Ishikawa (cell line): ENCODE data around the gene PROCA1.
A peak's percentile ranks its signal among the peaks of the same experiment; 100 is the strongest.

Experiments
- CEBPB ChIP-seq: IDR thresholded peaks from 2 replicates; pipeline ENCODE4 v1.6.1; 2012
- CREB1 ChIP-seq: IDR thresholded peaks from 2 replicates; pipeline ENCODE4 v1.6.1; 2012; ENCODE audit warnings: low read depth
- EGR1 ChIP-seq: IDR thresholded peaks from 2 replicates; pipeline ENCODE4 v1.6.1; 2012
- EP300 ChIP-seq: IDR thresholded peaks from 2 replicates; pipeline ENCODE4 v1.6.1; 2012; ENCODE audit warnings: borderline replicate concordance
- FOXM1 ChIP-seq: IDR thresholded peaks from 2 replicates; pipeline ENCODE4 v1.6.1; 2012; ENCODE audit warnings: low read depth, borderline replicate concordance
- NFIC ChIP-seq: IDR thresholded peaks from 2 replicates; pipeline ENCODE4 v1.6.1; 2012
- RAD21 ChIP-seq: IDR thresholded peaks from 2 replicates; pipeline ENCODE4 v1.6.1; 2012; ENCODE audit warnings: low read depth
- TAF1 ChIP-seq: IDR thresholded peaks from 2 replicates; pipeline ENCODE4 v1.6.1; 2012; ENCODE audit warnings: low read depth, mild to moderate bottlenecking
- TCF12 ChIP-seq: IDR thresholded peaks from 2 replicates; pipeline ENCODE4 v1.6.1; 2012; ENCODE audit warnings: low read depth
- TEAD4 ChIP-seq: IDR thresholded peaks from 2 replicates; pipeline ENCODE4 v1.6.1; 2012
- YY1 ChIP-seq: IDR thresholded peaks from 2 replicates; pipeline ENCODE4 v1.6.1; 2012; ENCODE audit warnings: low read depth
- ZBTB7A ChIP-seq: IDR thresholded peaks from 2 replicates; pipeline ENCODE4 v1.6.1; 2012; ENCODE audit warnings: low read depth
- TF ChIP-seq, protein P1 (sequence below): IDR thresholded peaks from 2 replicates; pipeline ENCODE4 v1.6.1; 2012
- TF ChIP-seq, protein P2 (sequence below): IDR thresholded peaks from 2 replicates; pipeline ENCODE4 v1.6.1; 2012; ENCODE audit warnings: low read depth, mild to moderate bottlenecking
- TF ChIP-seq, protein P3 (sequence below): IDR thresholded peaks from 2 replicates; pipeline ENCODE4 v1.6.1; 2012

PROCA1 gene

DNA sequence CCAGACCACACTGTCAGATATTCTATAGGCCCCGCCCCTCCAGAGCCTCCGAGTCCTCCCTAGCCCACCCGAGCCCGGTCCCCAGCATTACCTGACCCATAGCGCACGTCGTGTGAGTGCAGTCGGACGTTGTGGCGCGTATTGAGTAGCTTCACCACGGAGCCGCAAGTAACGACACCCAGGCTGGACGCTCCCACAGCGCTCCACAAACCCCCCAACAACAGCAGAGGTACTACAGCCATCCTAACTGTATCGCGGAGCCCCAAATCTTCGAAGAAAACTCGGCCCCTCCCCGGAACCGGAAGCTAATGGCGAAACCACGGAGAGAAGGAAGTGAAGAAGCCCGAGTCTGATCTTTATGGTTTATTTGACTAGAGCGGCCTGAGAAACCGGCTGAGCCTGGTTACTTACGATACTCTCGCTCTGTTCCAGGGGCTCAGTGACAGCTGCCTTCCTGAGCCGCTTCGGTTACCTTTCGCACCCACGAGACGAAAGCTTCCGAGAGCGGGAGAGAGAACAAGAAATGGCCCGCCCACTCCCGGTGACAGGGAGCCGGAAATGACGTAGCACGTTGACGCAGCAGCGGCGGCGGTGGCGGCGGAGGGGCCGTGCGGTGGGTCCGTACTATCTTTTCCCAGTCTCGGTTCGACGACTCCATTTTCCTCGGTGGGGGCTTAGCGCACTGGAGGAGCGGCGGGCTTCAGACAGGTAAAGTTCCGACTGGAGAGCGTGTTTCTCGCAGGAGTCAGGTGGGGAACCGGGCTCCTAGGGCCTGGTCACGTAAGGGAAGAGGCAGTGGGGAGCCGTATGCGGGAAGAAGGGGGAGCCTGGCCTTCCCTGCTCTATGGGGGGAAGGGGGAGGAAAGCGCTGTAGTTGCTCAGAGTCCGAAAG, 49.8 kb downstream of the PROCA1 start, which contains the start of the genes SDF2 and SUPT6H:
Gene SDF2 (minus strand): TSS at position 272 of the 892 bp plus-strand sequence. CDS start 30 bp downstream, at position 242.
Gene SUPT6H (plus strand): TSS at position 571 of the 892 bp plus-strand sequence. CDS start 11,197 bp downstream, outside the sequence.
- TF ChIP-seq YY1 (peak; percentile 79), TEAD4 (no peak), FOXM1 (no peak), EGR1 (peak; percentile 10; the same call in 1 of the 2 replicates), CREB1 (peak; percentile 87), ZBTB7A (peak; percentile 33; the same call in 1 of the 2 replicates), TAF1 (peak; percentile 67), EP300 (no peak), CEBPB (0 out of 2 replicates have a peak, but pooled peaks have one; percentile 3), RAD21 (no peak), TCF12 (peak; percentile 37; the same call in 1 of the 2 replicates), NFIC (no peak)
- TF ChIP-seq, protein P1, sequence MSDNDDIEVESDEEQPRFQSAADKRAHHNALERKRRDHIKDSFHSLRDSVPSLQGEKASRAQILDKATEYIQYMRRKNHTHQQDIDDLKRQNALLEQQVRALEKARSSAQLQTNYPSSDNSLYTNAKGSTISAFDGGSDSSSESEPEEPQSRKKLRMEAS, result no peak; the same call in 1 of the 2 replicates
- TF ChIP-seq, protein P2, sequence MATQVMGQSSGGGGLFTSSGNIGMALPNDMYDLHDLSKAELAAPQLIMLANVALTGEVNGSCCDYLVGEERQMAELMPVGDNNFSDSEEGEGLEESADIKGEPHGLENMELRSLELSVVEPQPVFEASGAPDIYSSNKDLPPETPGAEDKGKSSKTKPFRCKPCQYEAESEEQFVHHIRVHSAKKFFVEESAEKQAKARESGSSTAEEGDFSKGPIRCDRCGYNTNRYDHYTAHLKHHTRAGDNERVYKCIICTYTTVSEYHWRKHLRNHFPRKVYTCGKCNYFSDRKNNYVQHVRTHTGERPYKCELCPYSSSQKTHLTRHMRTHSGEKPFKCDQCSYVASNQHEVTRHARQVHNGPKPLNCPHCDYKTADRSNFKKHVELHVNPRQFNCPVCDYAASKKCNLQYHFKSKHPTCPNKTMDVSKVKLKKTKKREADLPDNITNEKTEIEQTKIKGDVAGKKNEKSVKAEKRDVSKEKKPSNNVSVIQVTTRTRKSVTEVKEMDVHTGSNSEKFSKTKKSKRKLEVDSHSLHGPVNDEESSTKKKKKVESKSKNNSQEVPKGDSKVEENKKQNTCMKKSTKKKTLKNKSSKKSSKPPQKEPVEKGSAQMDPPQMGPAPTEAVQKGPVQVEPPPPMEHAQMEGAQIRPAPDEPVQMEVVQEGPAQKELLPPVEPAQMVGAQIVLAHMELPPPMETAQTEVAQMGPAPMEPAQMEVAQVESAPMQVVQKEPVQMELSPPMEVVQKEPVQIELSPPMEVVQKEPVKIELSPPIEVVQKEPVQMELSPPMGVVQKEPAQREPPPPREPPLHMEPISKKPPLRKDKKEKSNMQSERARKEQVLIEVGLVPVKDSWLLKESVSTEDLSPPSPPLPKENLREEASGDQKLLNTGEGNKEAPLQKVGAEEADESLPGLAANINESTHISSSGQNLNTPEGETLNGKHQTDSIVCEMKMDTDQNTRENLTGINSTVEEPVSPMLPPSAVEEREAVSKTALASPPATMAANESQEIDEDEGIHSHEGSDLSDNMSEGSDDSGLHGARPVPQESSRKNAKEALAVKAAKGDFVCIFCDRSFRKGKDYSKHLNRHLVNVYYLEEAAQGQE, result no peak
- TF ChIP-seq, protein P3, sequence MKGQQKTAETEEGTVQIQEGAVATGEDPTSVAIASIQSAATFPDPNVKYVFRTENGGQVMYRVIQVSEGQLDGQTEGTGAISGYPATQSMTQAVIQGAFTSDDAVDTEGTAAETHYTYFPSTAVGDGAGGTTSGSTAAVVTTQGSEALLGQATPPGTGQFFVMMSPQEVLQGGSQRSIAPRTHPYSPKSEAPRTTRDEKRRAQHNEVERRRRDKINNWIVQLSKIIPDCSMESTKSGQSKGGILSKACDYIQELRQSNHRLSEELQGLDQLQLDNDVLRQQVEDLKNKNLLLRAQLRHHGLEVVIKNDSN, result no peak

DNA sequence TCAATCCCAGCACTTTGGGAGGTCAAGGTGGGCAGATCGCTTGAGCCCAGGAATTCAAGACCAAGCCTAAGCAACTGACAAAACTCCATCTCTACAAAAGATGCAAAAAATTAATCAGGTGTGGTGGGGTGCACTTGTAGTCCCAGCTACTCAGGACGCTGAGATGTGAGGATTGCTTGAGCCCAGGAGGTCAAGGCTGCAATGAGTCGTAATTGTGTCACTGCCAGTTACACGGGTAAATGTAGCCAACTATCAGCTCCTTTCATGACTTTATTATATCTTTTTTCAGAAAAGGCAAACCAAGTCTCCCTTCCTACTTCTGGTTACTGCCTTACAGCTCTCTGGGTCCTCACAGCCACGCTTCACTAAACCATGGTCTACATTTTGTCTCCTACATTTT, 53.9 kb downstream of the PROCA1 start:
- TF ChIP-seq RAD21 (no peak), YY1 (no peak), TCF12 (no peak), TEAD4 (no peak), EGR1 (no peak)
- TF ChIP-seq, protein P2, result no peak

DNA sequence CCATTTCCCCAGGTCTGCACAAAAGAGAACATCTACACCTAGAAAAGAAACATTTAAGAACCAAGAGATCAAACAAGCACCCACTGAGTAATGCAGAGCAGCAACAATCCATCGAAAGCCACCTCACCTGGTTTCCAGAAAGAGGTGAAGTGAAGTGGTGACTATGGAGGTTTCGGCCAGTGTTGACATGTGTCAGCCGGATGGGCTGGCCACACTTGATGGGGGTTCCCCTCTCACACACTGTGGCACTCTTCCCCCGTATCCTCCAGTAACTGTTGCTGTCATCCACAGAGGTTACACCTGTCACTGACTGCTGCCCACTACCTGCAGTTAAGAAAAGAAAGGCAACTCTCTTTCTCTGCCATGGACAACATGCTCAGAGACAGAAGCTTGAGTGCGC, 56.5 kb downstream of the PROCA1 start:
- TF ChIP-seq RAD21, result no peak
- TF ChIP-seq, protein P1, result no peak
- TF ChIP-seq, protein P3, result no peak
- no peak for TF ChIP-seq FOXM1
- no peak for TF ChIP-seq TAF1
- TF ChIP-seq, protein P2, result no peak
- TF ChIP-seq CEBPB, result no peak
- TF ChIP-seq EP300, result no peak
- TF ChIP-seq ZBTB7A, result no peak
- TF ChIP-seq TEAD4, result no peak
- no peak for TF ChIP-seq TCF12
- no peak for TF ChIP-seq YY1
